Body of pancreas (tissue), 4 donors: Measurements from ENCODE around the gene STYX. TPM values are rescaled to one million over a fixed set of nuclear protein-coding genes. Genes with fewer than 3 reads are reported as not detected.

ENCODE experiments used
- ATAC-seq: fragments of 150-250 bp; one replicate; pipeline ENCODE4 v1.9.1; 2016
- DNase-seq, 4 donors: peaks; one replicate each; pipeline ENCODE4 v3.0.0-alpha.2; 2019
- H3K27ac ChIP-seq, 4 donors: fragments of 200-600 bp; sonication (generic); 1 replicate in 3 of 4; 2 replicates in 1 of 4; pipeline versions ENCODE4 v1.5.1 to v1.6.1; 2016 to 2019; ENCODE audit warnings: mild to moderate bottlenecking in 1 of 4, mixed read lengths in 1 of 4, moderate library complexity in 1 of 4
- H3K27me3 ChIP-seq, 2 donors: fragments of 200-600 bp; sonication (generic); one replicate each; pipeline ENCODE4 v1.6.0; 2016; ENCODE audit warnings: mild to moderate bottlenecking in 1 of 2
- H3K36me3 ChIP-seq, 2 donors: fragments of 200-600 bp; sonication (generic); replicated peaks in 1 of 2; 2 replicates each; pipeline ENCODE4 v1.5.1; 2016; ENCODE audit warnings: low read depth in 2 of 2; ENCODE audit not compliant: insufficient read depth in 1 of 2
- H3K4me1 ChIP-seq: fragments of 200-600 bp; sonication (generic); one replicate; pipeline ENCODE4 v1.6.0; 2016
- H3K4me3 ChIP-seq, 2 donors: fragments of 200-600 bp; sonication (generic); 1 replicate in 1 of 2; 2 replicates in 1 of 2; pipeline ENCODE4 v1.5.1; 2016 to 2019
- H3K9me3 ChIP-seq, 3 donors: fragments of 200-600 bp; sonication (generic); 1 replicate in 2 of 3; 2 replicates in 1 of 3; pipeline ENCODE4 v1.5.1; 2016
- CTCF ChIP-seq, 7 experiments: fragments of 450-650 bp in 4 of 7; fragments of 200-600 bp in 3 of 7; sonication (generic) in 3 of 7; IDR thresholded peaks; one replicate each; pipeline ENCODE4 v1.5.1; 2016 to 2019; ENCODE audit warnings: antibody characterized with exemption in 7 of 7
- POLR2A ChIP-seq, 3 donors: fragments of 450-650 bp; IDR thresholded peaks; one replicate each; pipeline ENCODE4 v1.6.1; 2016; ENCODE audit warnings: antibody characterized with exemption in 3 of 3, mild to moderate bottlenecking in 2 of 3
- WGBS, 2 donors: methylation state at CpG; one replicate each; pipeline ENCODE4 v1.1.5; 2017; 5-methylcytosine and 5-hydroxymethylcytosine counted together
- intact Hi-C: fragments of 100-400 bp; cut with DNase I; formaldehyde crosslinking; loops from one replicate; pipeline ENCODE4 v1.15.1; 2023
- total RNA-seq, 2 donors: library from RNA; depleted of rRNA; stranded (reverse); fragments of >200 nt; gene quantifications; one replicate each; pipeline ENCODE4 v1.1.0, GENCODE V29; 2016

The STYX gene
- total RNA-seq, 2 donors from 2014 or later: 5.6 to 11.4 TPM

DNA sequence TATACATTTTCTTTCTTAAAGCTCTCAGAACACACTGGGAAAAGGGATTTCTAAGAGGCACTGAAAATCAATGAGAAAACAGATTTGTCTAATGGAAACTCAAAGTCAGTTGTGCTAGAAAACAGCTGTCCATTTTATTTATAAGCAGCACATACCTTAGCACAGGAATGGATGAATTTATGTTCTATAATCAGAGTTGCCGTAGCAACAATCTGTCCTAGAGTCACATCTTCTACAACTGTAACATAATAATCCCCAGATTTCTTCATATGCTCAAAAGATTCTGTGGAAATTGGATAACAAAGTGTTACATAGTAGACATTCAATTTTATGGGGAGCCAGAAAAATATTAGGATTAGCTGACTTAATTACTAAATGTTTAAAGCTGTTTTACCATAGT, 51.7 kb downstream of the STYX start:
- WGBS, 2 donors: 94 to 100% methylated on average over 1 of the region's 1 CpG
- TF ChIP-seq POLR2A (IDR thresholded peaks at IDR 0.05) (no peak), CTCF (IDR thresholded peaks at IDR 0.05) (no peak)
- H3K4me1 ChIP-seq: peaks cover 6% of the 10 kb centered on the region

GRCh38 chr14:52783206-52783605, 53.2 kb downstream of the STYX start:
- Histone ChIP-seq H3K27me3 (no peaks in the 10 kb centered on the region), H3K27ac (no peak overlapping the region), H3K4me1 (peaks cover 17% of the 10 kb centered on the region), H3K9me3 (no peaks in the 10 kb centered on the region), H3K4me3 (no peak overlapping the region), H3K36me3 (peaks cover 0 to 8% of the 10 kb centered on the region in 2 donors)
- intact Hi-C loops: no loop called here
- ATAC-seq (no peak), DNase-seq (no peak)
- TF ChIP-seq POLR2A (IDR thresholded peaks at IDR 0.05): no peak
- no peak for TF ChIP-seq CTCF (IDR thresholded peaks at IDR 0.05)
- WGBS, 2 donors: 75 to 95% methylated on average over 1 of the region's 1 CpG

More for the DNA sequence above, 51.7 kb downstream of the STYX start:
- Histone ChIP-seq H3K9me3 (no peaks in the 10 kb centered on the region), H3K4me3 (no peak overlapping the region), H3K27ac (peak overlapping the region in 1 of 4 donors; percentile 53), H3K27me3 (no peaks in the 10 kb centered on the region), H3K36me3 (peaks cover 0 to 8% of the 10 kb centered on the region in 2 donors)
- no peak for DNase-seq
- no peak for ATAC-seq
- intact Hi-C loops: no loop called here

DNA sequence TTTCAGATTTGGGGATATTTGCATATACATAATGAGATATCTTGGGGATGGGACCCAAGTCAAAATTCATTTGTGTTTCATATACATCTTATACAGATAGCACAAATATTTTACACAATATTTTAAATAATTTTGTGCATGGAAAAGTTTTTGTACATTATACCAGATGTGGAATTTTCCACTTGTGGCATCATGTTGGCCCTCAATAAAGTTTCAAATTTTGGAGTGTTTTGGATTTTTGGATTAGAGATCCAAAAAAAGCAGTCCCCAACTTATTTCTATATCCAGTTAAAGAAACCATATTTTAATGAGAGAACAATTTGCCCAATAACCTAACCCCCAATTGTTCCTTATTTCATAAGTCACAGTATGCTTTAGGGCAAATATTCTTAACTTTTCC, 56.9 kb downstream of the STYX start:
- intact Hi-C loops: no loop called here

GRCh38 chr14:52789118-52789517, 59.2 kb downstream of the STYX start:
- DNase-seq (no peak), ATAC-seq (no peak)
- H3K4me1 ChIP-seq: peaks cover 39% of the 10 kb centered on the region
- TF ChIP-seq POLR2A (IDR thresholded peaks at IDR 0.05): no peak
- H3K27ac ChIP-seq: peak overlapping the region in 1 of 4 donors; percentile 22
- no peaks in the 10 kb centered on the region for H3K27me3 ChIP-seq
- intact Hi-C loops: no loop called here
- 53 to 56% methylated on average over 2 of the region's 2 CpGs for WGBS, 2 donors
- H3K9me3 ChIP-seq: no peaks in the 10 kb centered on the region
- H3K36me3 ChIP-seq: no peaks in the 10 kb centered on the region
- no peak overlapping the region for H3K4me3 ChIP-seq

More for the DNA sequence above, 56.9 kb downstream of the STYX start:
- DNase-seq (no peak), ATAC-seq (no peak)
- Histone ChIP-seq H3K4me3 (no peak overlapping the region), H3K27me3 (no peaks in the 10 kb centered on the region), H3K9me3 (no peaks in the 10 kb centered on the region), H3K27ac (no peak overlapping the region), H3K4me1 (peaks cover 22% of the 10 kb centered on the region), H3K36me3 (no peaks in the 10 kb centered on the region)
- TF ChIP-seq POLR2A (IDR thresholded peaks at IDR 0.05): no peak
- TF ChIP-seq CTCF (IDR thresholded peaks at IDR 0.05): no peak

GRCh38 chr14:52790011-52790755, 60.2 kb downstream of the STYX start:
- Histone ChIP-seq H3K9me3 (no peaks in the 10 kb centered on the region), H3K4me1 (peaks cover 39% of the 10 kb centered on the region), H3K27ac (peak overlapping the region in 3 of 4 donors; percentile 91 to 98 (median 97)), H3K27me3 (no peaks in the 10 kb centered on the region), H3K36me3 (no peaks in the 10 kb centered on the region), H3K4me3 (peak overlapping the region; percentile 37 to 78)
- ATAC-seq (no peak), DNase-seq (peak in 3 of 4 donors; percentile 16 to 48 (median 22))
- TF ChIP-seq POLR2A (IDR thresholded peaks at IDR 0.05) (no peak), CTCF (IDR thresholded peaks at IDR 0.05) (no peak)
- WGBS, 2 donors: 21 to 22% methylated on average over 18 of the region's 18 CpGs
- intact Hi-C loops: no loop called here
